ENCODE measurements around the gene ERV3-1.

ERV3-1 gene

DNA sequence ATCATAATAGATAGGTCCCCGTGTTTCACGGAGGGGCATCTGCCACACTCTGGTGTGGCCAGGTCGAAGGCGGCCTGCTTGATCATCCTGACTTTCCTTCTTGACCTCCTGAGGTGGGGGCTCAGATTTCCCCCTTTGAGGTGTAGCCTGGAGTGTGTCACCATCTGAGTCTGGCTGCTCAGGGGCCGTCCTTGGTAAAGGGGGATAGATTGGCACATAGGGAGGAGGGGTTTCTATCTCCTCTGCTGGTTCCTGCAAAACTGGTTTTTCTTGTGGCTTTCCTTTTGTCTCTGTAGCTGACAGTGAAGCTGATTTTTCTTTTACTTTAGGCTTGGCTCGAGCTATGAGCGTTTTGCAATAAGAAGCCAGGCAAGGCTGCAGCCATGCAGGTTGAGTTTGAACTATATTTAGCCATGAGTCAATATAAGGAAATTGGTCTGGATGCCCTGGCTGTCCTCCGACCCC, 8.5 kb downstream of the ERV3-1 start:
- no peaks in the 10 kb centered on the region for H3K27me3 ChIP-seq (ENCODE audit: control insufficient read depth, insufficient read depth, low read length)
- H3K36me3 ChIP-seq (ENCODE audit: control insufficient read depth, insufficient read depth, low read length), result peaks cover 6% of the 10 kb centered on the region
- peaks cover 5% of the 10 kb centered on the region for H3K9me3 ChIP-seq (ENCODE audit: control insufficient read depth, insufficient read depth, low read length)
- H3K4me3 ChIP-seq (ENCODE audit: low read depth, low read length), result no peak overlapping the region
- H3K4me1 ChIP-seq (ENCODE audit: control insufficient read depth, insufficient read depth, low read length), result peaks cover 2% of the 10 kb centered on the region
- H3K9ac ChIP-seq (ENCODE audit: low read depth, low read length), result no peak overlapping the region

DNA sequence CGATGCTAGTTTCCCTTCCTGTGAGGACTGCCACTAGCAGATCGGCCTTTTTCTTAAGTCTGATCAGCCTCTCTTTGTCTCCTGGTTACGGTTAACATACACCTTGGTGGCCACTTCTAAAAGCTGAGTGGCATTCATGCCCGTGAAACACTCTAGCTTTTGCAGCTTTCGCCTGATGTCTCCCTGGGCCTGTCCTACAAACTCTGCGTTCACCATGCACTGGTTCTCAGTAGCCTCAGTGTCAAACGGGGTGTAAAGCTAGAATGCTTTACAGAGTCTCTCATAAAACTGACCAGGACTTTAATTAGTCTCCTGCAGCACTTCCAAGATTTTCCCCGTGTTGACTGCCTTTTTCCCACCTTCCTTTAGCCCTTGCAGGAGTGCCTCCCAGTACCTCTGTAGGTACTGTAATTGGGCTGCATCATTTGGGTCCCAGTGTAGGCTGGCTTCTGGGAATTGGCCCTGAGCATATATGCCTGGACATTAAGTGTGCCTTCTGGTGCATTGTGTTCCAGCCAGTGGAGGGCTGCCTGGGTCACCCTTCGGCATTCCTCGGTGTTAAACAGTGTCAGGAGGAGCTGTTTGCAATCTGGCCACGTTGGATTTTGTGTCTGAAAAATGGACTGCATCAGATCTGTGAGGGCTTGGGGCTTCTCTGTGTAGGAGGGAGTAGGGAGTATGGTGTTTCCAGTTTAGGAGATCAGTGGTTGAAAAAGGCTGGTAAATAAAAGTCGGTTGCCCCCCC, 9.2 kb downstream of the ERV3-1 start:
- no peak overlapping the region for H3K4me3 ChIP-seq (ENCODE audit: low read depth, low read length)
- no peaks in the 10 kb centered on the region for H3K27me3 ChIP-seq (ENCODE audit: control insufficient read depth, insufficient read depth, low read length)
- no peak overlapping the region for H3K9ac ChIP-seq (ENCODE audit: low read depth, low read length)
- H3K4me1 ChIP-seq (ENCODE audit: control insufficient read depth, insufficient read depth, low read length), result peaks cover 2% of the 10 kb centered on the region
- peaks cover 6% of the 10 kb centered on the region for H3K36me3 ChIP-seq (ENCODE audit: control insufficient read depth, insufficient read depth, low read length)
- H3K9me3 ChIP-seq (ENCODE audit: control insufficient read depth, insufficient read depth, low read length), result peaks cover 5% of the 10 kb centered on the region

GRCh38 chr7:64996305-64996704, 10.2 kb downstream of the ERV3-1 start:
- Histone ChIP-seq H3K36me3 (ENCODE audit: control insufficient read depth, insufficient read depth, low read length) (peaks cover 6% of the 10 kb centered on the region), H3K9ac (ENCODE audit: low read depth, low read length) (no peak overlapping the region), H3K9me3 (ENCODE audit: control insufficient read depth, insufficient read depth, low read length) (peaks cover 5% of the 10 kb centered on the region), H3K27me3 (ENCODE audit: control insufficient read depth, insufficient read depth, low read length) (no peaks in the 10 kb centered on the region), H3K4me3 (ENCODE audit: low read depth, low read length) (no peak overlapping the region), H3K4me1 (ENCODE audit: control insufficient read depth, insufficient read depth, low read length) (peaks cover 2% of the 10 kb centered on the region)

- peaks cover 2% of the 10 kb centered on the region for H3K4me1 ChIP-seq (ENCODE audit: control insufficient read depth, insufficient read depth, low read length)
- no peaks in the 10 kb centered on the region for H3K27me3 ChIP-seq (ENCODE audit: control insufficient read depth, insufficient read depth, low read length)
- H3K9me3 ChIP-seq (ENCODE audit: control insufficient read depth, insufficient read depth, low read length), result peaks cover 5% of the 10 kb centered on the region
- H3K36me3 ChIP-seq (ENCODE audit: control insufficient read depth, insufficient read depth, low read length), result peaks cover 4% of the 10 kb centered on the region
- no peak overlapping the region for H3K9ac ChIP-seq (ENCODE audit: low read depth, low read length)
- H3K4me3 ChIP-seq (ENCODE audit: low read depth, low read length), result no peak overlapping the region
Observed at GRCh38 chr7:64993901-64994300, 12.6 kb downstream of the ERV3-1 start.

DNA sequence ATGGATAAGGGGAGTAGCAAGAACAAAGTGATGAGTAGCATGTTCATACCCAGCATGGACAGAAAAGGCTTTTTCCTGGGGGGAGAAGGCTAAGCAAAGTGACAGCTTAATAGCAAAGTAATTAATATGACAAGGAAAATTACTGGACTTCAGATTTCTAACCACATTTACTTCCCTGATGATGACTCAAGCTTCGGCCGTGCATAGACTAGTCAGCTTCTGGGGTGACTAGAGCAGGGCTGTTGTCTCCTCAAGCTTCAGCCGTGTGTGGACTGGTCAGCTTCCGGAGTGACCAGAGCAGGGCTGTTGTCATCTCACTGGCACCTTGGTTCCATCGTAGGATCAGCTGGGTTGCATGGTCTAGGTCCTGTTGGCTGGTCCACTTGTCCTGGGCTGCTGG, 13.5 kb downstream of the ERV3-1 start:
- H3K9me3 ChIP-seq (ENCODE audit: control insufficient read depth, insufficient read depth, low read length), result peaks cover 5% of the 10 kb centered on the region
- H3K4me3 ChIP-seq (ENCODE audit: low read depth, low read length), result no peak overlapping the region
- no peaks in the 10 kb centered on the region for H3K27me3 ChIP-seq (ENCODE audit: control insufficient read depth, insufficient read depth, low read length)
- no peak overlapping the region for H3K9ac ChIP-seq (ENCODE audit: low read depth, low read length)
- no peaks in the 10 kb centered on the region for H3K4me1 ChIP-seq (ENCODE audit: control insufficient read depth, insufficient read depth, low read length)
- H3K36me3 ChIP-seq (ENCODE audit: control insufficient read depth, insufficient read depth, low read length), result no peaks in the 10 kb centered on the region

GRCh38 chr7:64990936-64991335, 15.6 kb downstream of the ERV3-1 start, which contains the start of gene ZNF117:
TSS of gene ZNF117 (minus strand) at chr7:64991036.
- Histone ChIP-seq H3K4me1 (ENCODE audit: control insufficient read depth, insufficient read depth, low read length) (no peaks in the 10 kb centered on the region), H3K9ac (ENCODE audit: low read depth, low read length) (no peak within 1 kb of the TSS), H3K27me3 (ENCODE audit: control insufficient read depth, insufficient read depth, low read length) (no peaks in the 10 kb centered on the region), H3K36me3 (ENCODE audit: control insufficient read depth, insufficient read depth, low read length) (no peaks in the 10 kb centered on the region), H3K9me3 (ENCODE audit: control insufficient read depth, insufficient read depth, low read length) (peaks cover 5% of the 10 kb centered on the region), H3K4me3 (ENCODE audit: low read depth, low read length) (no peak within 1 kb of the TSS)

DNA sequence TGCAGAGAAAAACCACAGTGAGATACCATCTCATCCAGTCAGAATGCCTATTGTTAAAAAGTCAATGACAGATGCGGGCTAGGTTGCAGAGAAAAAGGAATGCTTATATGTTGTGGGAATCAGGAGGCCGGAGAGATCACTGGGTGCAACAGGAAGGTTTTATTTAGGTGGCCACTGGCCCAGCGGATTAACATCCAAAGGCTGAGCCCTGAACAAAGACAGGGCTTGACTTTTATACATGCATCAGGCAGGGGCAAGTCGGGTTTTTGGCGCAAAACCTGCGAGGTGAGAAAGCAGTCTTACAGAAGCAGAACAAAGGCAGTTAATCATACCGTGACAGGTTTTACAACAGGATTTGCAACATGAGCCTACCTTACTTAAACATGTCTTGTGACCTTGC, 16.3 kb downstream of the ERV3-1 start:
- H3K4me1 ChIP-seq (ENCODE audit: control insufficient read depth, insufficient read depth, low read length), result no peaks in the 10 kb centered on the region
- H3K27me3 ChIP-seq (ENCODE audit: control insufficient read depth, insufficient read depth, low read length), result no peaks in the 10 kb centered on the region
- peaks cover 5% of the 10 kb centered on the region for H3K9me3 ChIP-seq (ENCODE audit: control insufficient read depth, insufficient read depth, low read length)
- H3K36me3 ChIP-seq (ENCODE audit: control insufficient read depth, insufficient read depth, low read length), result no peaks in the 10 kb centered on the region
- H3K4me3 ChIP-seq (ENCODE audit: low read depth, low read length), result no peak overlapping the region
- H3K9ac ChIP-seq (ENCODE audit: low read depth, low read length), result no peak overlapping the region

- H3K27me3 ChIP-seq (ENCODE audit: control insufficient read depth, insufficient read depth, low read length), result no peaks in the 10 kb centered on the region
- no peaks in the 10 kb centered on the region for H3K4me1 ChIP-seq (ENCODE audit: control insufficient read depth, insufficient read depth, low read length)
- H3K9me3 ChIP-seq (ENCODE audit: control insufficient read depth, insufficient read depth, low read length), result peaks cover 18% of the 10 kb centered on the region
- no peak overlapping the region for H3K4me3 ChIP-seq (ENCODE audit: low read depth, low read length)
- H3K9ac ChIP-seq (ENCODE audit: low read depth, low read length), result no peak overlapping the region
- no peaks in the 10 kb centered on the region for H3K36me3 ChIP-seq (ENCODE audit: control insufficient read depth, insufficient read depth, low read length)
Observed at GRCh38 chr7:64978497-64979203, 27.8 kb downstream of the ERV3-1 start.

GRCh38 chr7:64965594-64965993, 40.9 kb downstream of the ERV3-1 start:
- H3K9me3 ChIP-seq (ENCODE audit: control insufficient read depth, insufficient read depth, low read length), result peaks cover 4% of the 10 kb centered on the region
- H3K36me3 ChIP-seq (ENCODE audit: control insufficient read depth, insufficient read depth, low read length), result no peaks in the 10 kb centered on the region

GRCh38 chr7:64959072-64959747, 47.3 kb downstream of the ERV3-1 start:
- no peaks in the 10 kb centered on the region for H3K27me3 ChIP-seq (ENCODE audit: control insufficient read depth, insufficient read depth, low read length)
- no peaks in the 10 kb centered on the region for H3K9me3 ChIP-seq (ENCODE audit: control insufficient read depth, insufficient read depth, low read length)
- no peaks in the 10 kb centered on the region for H3K4me1 ChIP-seq (ENCODE audit: control insufficient read depth, insufficient read depth, low read length)
- no peak overlapping the region for H3K9ac ChIP-seq (ENCODE audit: low read depth, low read length)
- no peaks in the 10 kb centered on the region for H3K36me3 ChIP-seq (ENCODE audit: control insufficient read depth, insufficient read depth, low read length)
- no peak overlapping the region for H3K4me3 ChIP-seq (ENCODE audit: low read depth, low read length)

More at GRCh38 chr7:64965594-64965993, 40.9 kb downstream of the ERV3-1 start:
- no peak overlapping the region for H3K9ac ChIP-seq (ENCODE audit: low read depth, low read length)
- H3K27me3 ChIP-seq (ENCODE audit: control insufficient read depth, insufficient read depth, low read length), result no peaks in the 10 kb centered on the region
- H3K4me1 ChIP-seq (ENCODE audit: control insufficient read depth, insufficient read depth, low read length), result no peaks in the 10 kb centered on the region
- H3K4me3 ChIP-seq (ENCODE audit: low read depth, low read length), result no peak overlapping the region

- no peak overlapping the region for H3K4me3 ChIP-seq (ENCODE audit: low read depth, low read length)
- no peaks in the 10 kb centered on the region for H3K9me3 ChIP-seq (ENCODE audit: control insufficient read depth, insufficient read depth, low read length)
- no peaks in the 10 kb centered on the region for H3K36me3 ChIP-seq (ENCODE audit: control insufficient read depth, insufficient read depth, low read length)
- no peaks in the 10 kb centered on the region for H3K4me1 ChIP-seq (ENCODE audit: control insufficient read depth, insufficient read depth, low read length)
- peaks cover 18% of the 10 kb centered on the region for H3K27me3 ChIP-seq (ENCODE audit: control insufficient read depth, insufficient read depth, low read length)
- H3K9ac ChIP-seq (ENCODE audit: low read depth, low read length), result no peak overlapping the region
Observed at GRCh38 chr7:64951250-64951848, 55.1 kb downstream of the ERV3-1 start.

Data from iPS-15b (cell line).